Activated T-helper 9 cell treated with anti-CD3 and anti-CD28 coated beads, Interleukin-2, amount 50 U/mL, for 16 hours (primary cell): Measurements from ENCODE around the gene TRMT10B.
"Not testable (repeated sequence)": the region's sequence is repeated elsewhere in the genome, so short reads cannot be mapped to it uniquely, and the experiment has no call there.

Source experiments
- DNase-seq: peaks from one replicate; pipeline ENCODE4 v3.0.0-alpha.2; 2020; ENCODE audit warnings: low read depth

Gene TRMT10B

GRCh38 chr9:37751704-37752103 is 1.9 kb upstream of the TRMT10B start:
- DNase-seq: not testable (repeated sequence)

GRCh38 chr9:37752112-37752511 is 1.5 kb upstream of the TRMT10B start:
- not testable (repeated sequence) for DNase-seq

GRCh38 chr9:37752642-37753488 is 740 bp upstream of the TRMT10B start:
- DNase-seq: no peak

GRCh38 chr9:37758747-37759146 is 5.1 kb downstream of the TRMT10B start:
- no peak for DNase-seq

GRCh38 chr9:37760416-37761161 is 7.0 kb downstream of the TRMT10B start:
- DNase-seq: no peak

- DNase-seq: no peak
These were observed 7.9 kb downstream of the TRMT10B start for GRCh38 chr9:37761511-37761910.

GRCh38 chr9:37765263-37765662 is 11.7 kb downstream of the TRMT10B start:
- not testable (repeated sequence) for DNase-seq

GRCh38 chr9:37769306-37769705 is 15.7 kb downstream of the TRMT10B start:
- no peak for DNase-seq

- DNase-seq: no peak
These were observed 16.4 kb downstream of the TRMT10B start for GRCh38 chr9:37769995-37770394.

GRCh38 chr9:37775216-37775919 is 21.8 kb downstream of the TRMT10B start:
- no peak for DNase-seq

GRCh38 chr9:37776328-37776727 is 22.7 kb downstream of the TRMT10B start:
- DNase-seq: no peak

GRCh38 chr9:37778534-37778933 is 24.9 kb downstream of the TRMT10B start:
- DNase-seq: no peak

GRCh38 chr9:37784291-37784615 is 30.6 kb downstream of the TRMT10B start:
- DNase-seq: no peak

- DNase-seq: peak; percentile 80
These were observed 31.2 kb downstream of the TRMT10B start, which contains the start of gene EXOSC3 for GRCh38 chr9:37784616-37785483. Gene EXOSC3 (minus strand): TSS chr9:37785064. CDS start chr9:37785044, 20 bp downstream.

- DNase-seq: no peak
These were observed 33.5 kb downstream of the TRMT10B start for GRCh38 chr9:37787059-37787458.

GRCh38 chr9:37788332-37788731 is 34.7 kb downstream of the TRMT10B start:
- no peak for DNase-seq

GRCh38 chr9:37790096-37790495 is 36.5 kb downstream of the TRMT10B start:
- no peak for DNase-seq

GRCh38 chr9:37792122-37792521 is 38.5 kb downstream of the TRMT10B start:
- DNase-seq: no peak

- no peak for DNase-seq
These were observed 42.6 kb downstream of the TRMT10B start for GRCh38 chr9:37796232-37796631.

- DNase-seq: no peak
These were observed 45.1 kb downstream of the TRMT10B start for GRCh38 chr9:37798677-37799076.

- DNase-seq: peak; percentile 84
These were observed 47.2 kb downstream of the TRMT10B start, which contains the start of gene DCAF10 for GRCh38 chr9:37800631-37801286. Gene DCAF10 (plus strand): TSS chr9:37800797. CDS start chr9:37800867, 70 bp downstream.
